Fibroblast of skin of back (primary cell): ENCODE results near the gene S1PR3.

Experiments
- DNase-seq: peaks from one replicate; pipeline ENCODE4 v3.0.0-alpha.2; 2013

Gene S1PR3

GRCh38 chr9:88969646-88970373 is 21.5 kb upstream of the S1PR3 start:
- DNase-seq, result no peak

GRCh38 chr9:88971131-88971960 is 19.9 kb upstream of the S1PR3 start:
- no peak for DNase-seq

- DNase-seq, result no peak
Observed at GRCh38 chr9:88972401-88972800, 18.9 kb upstream of the S1PR3 start.

GRCh38 chr9:88973281-88974045 is 17.8 kb upstream of the S1PR3 start:
- DNase-seq, result no peak

GRCh38 chr9:88974641-88975040 is 16.6 kb upstream of the S1PR3 start:
- DNase-seq, result no peak

GRCh38 chr9:88975966-88976889 is 15.0 kb upstream of the S1PR3 start:
- no peak for DNase-seq

- no peak for DNase-seq
Observed at GRCh38 chr9:88976890-88977257, 14.4 kb upstream of the S1PR3 start.

GRCh38 chr9:88978034-88978433 is 13.2 kb upstream of the S1PR3 start:
- no peak for DNase-seq

- no peak for DNase-seq
Observed at GRCh38 chr9:88979021-88979420, 12.2 kb upstream of the S1PR3 start.

- DNase-seq, result no peak
Observed at GRCh38 chr9:88979791-88980190, 11.5 kb upstream of the S1PR3 start.

GRCh38 chr9:88980740-88981203 is 10.5 kb upstream of the S1PR3 start:
- no peak for DNase-seq

GRCh38 chr9:88983865-88984542 is 7.3 kb upstream of the S1PR3 start:
- no peak for DNase-seq

GRCh38 chr9:88984543-88984883 is 6.8 kb upstream of the S1PR3 start:
- no peak for DNase-seq

GRCh38 chr9:88985616-88986015 is 5.7 kb upstream of the S1PR3 start:
- no peak for DNase-seq

- no peak for DNase-seq
Observed at GRCh38 chr9:88986776-88987175, 4.5 kb upstream of the S1PR3 start.

GRCh38 chr9:88987661-88988060 is 3.6 kb upstream of the S1PR3 start:
- DNase-seq, result no peak

- DNase-seq, result peak; percentile 28
Observed at GRCh38 chr9:88988796-88989641, 2.2 kb upstream of the S1PR3 start.

- DNase-seq, result no peak
Observed at GRCh38 chr9:88990041-88990728, 1.1 kb upstream of the S1PR3 start.

- DNase-seq, result no peak
Observed at GRCh38 chr9:88990729-88991065, 571 bp upstream of the S1PR3 start.

GRCh38 chr9:88992556-88992955 is 1.3 kb downstream of the S1PR3 start:
- DNase-seq, result no peak
